Measurements from ENCODE around the gene ZRANB1. TPM values are rescaled to one million over a fixed set of nuclear protein-coding genes. Genes with fewer than 3 reads are reported as not detected.

Gene ZRANB1
- total RNA-seq, 1 experiment from 2014 or later = 22.6 TPM

DNA sequence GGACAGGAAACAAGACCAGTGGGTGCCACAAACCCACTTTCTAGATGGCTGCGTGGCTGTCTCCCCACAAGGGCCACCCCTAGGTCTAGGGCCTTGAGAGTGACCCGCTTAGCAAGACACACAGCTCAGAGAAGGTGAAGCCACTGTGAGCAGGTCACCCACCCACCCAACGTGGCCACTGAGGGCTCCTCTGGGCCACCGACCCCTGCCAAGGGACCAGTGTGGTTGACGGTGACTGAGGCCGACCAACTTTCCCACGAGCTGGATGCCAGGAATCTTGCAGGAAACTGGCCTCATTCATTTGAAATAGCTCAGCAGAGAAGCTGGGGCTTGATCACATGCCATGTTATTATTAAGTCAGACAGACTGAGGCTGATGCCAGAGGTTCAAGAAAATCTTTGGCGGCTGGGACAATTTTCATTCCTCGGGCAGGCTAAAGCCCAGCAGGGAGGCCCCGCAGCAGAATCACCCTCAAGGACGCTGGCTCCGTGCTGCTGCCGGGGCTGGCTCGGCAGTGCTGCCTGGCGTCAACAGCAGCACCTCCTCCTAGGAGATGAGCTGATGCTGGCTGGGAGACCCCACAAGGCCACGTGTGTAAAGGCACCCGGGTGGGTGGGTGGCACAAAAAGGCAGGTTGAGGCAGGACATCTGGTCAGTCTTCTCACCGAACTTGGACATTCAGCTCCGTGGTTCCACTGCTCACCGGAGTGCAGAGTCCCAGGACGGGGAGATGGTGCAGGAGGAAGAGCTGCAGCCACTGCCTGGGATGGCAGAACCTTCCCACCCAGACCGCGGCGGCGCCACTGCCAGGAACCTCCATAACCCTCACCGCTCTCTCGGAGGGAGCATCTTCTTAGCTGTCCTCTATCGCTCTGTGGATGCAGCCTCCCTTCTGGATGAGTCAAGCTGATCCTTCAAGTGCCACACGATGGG lies 57.8 kb downstream of the ZRANB1 start:
- no peak overlapping the region for H3K27ac ChIP-seq (ENCODE audit: low read depth, low read length, poor library complexity, severe bottlenecking)
- intact Hi-C loops (cut with micrococcal nuclease; ENCODE audit: unreplicated experiment) = no loop called here
- TF ChIP-seq EZH2 (IDR thresholded peaks at IDR 0.05; ENCODE audit: borderline replicate concordance, low read depth, low read length, poor library complexity, severe bottlenecking) (no peak), CTCF (conservative IDR thresholded peaks at IDR 0.05; ENCODE audit: low read depth, low read length) (no peak)
- no peaks in the 10 kb centered on the region for H3K4me1 ChIP-seq (ENCODE audit: insufficient read depth, low read length, poor library complexity, severe bottlenecking)
- H3K36me3 ChIP-seq (ENCODE audit: insufficient read depth, low read length, poor library complexity, severe bottlenecking) = peaks cover 51% of the 10 kb centered on the region
- ChIA-PET CTCF (interaction anchor here (0.5 to 0.7 kb wide), 2 partner anchors 23 to 155 kb away, joined by 4 to 7 read pairs; no protein-coding TSS in a partner anchor), POLR2A (ENCODE audit: low non-redundant PET) (no interaction called here)
- no peak for DNase-seq (ENCODE audit: low spot score)
- no TSS peak for BruUV-seq (replicated peaks)
- no peak overlapping the region for H3K4me3 ChIP-seq (ENCODE audit: low read depth, low read length, poor library complexity, severe bottlenecking)
- no peaks in the 10 kb centered on the region for H3K9me3 ChIP-seq (ENCODE audit: low read depth, low read length, poor library complexity, severe bottlenecking)
- no peaks in the 10 kb centered on the region for H3K27me3 ChIP-seq (replicated peaks; ENCODE audit: insufficient read depth, low read depth, low read length, poor library complexity)

DNA sequence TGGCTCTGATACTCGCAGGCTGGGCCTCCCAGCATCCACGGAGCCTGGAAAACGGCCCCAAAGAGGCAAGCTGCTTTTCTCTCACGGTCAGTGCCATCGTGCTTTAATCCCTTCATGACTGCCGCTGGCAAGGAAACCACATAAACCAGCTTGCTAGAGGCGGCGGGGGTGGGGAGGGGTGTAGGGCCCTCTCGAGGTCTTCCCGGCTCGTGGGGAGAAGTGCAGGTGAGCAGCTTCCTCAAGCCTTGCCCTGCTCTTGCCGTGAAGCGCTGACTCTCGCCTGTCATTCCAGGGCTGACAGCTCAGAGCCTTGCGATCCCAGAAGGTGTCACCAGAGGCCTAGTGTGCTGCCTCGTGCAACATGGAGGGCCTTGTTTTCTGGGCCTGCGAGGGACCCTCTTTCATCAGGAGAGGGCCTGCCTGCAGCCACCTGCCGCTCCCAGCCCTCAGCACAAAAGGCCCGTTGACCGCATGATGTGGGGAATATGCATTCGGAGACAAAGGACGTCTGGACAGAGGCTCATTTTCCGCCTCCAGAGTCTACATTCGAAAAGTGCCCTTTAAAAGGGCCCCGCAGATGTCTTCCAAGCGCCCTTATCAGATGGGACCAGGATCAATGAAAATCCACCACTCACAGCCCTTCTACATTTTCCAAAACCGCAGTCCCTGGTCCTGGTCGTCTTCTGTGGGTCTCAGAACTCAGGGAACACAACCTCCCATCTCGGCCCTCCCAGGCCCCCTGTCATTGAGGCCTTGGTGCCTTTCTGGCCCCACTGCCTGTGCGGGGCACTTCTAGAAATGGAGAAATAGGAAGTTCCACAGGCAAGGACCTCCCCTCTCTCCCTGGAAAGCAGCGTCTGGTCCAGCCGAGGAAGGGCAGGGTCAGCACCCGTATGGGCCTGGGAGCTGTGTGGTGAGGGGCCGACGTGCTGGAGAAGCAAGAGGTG lies 58.7 kb downstream of the ZRANB1 start:
- CTCF ChIA-PET = interaction anchor here (0.5 to 0.7 kb wide), 3 partner anchors 24 to 154 kb away, joined by 3 to 7 read pairs (median 4); no protein-coding TSS in a partner anchor
- H3K36me3 ChIP-seq (ENCODE audit: insufficient read depth, low read length, poor library complexity, severe bottlenecking) = peaks cover 46% of the 10 kb centered on the region
- no TSS peak for BruUV-seq (replicated peaks)

More for the DNA sequence above, 58.7 kb downstream of the ZRANB1 start:
- Histone ChIP-seq H3K4me1 (ENCODE audit: insufficient read depth, low read length, poor library complexity, severe bottlenecking) (no peaks in the 10 kb centered on the region), H3K27ac (ENCODE audit: low read depth, low read length, poor library complexity, severe bottlenecking) (no peak overlapping the region), H3K4me3 (ENCODE audit: low read depth, low read length, poor library complexity, severe bottlenecking) (no peak overlapping the region), H3K27me3 (replicated peaks; ENCODE audit: insufficient read depth, low read depth, low read length, poor library complexity) (no peaks in the 10 kb centered on the region), H3K9me3 (ENCODE audit: low read depth, low read length, poor library complexity, severe bottlenecking) (no peaks in the 10 kb centered on the region)
- intact Hi-C loops (cut with micrococcal nuclease; ENCODE audit: unreplicated experiment) = no loop called here
- POLR2A ChIA-PET (ENCODE audit: low non-redundant PET) = no interaction called here
- DNase-seq (ENCODE audit: low spot score) = no peak
- TF ChIP-seq CTCF (conservative IDR thresholded peaks at IDR 0.05; ENCODE audit: low read depth, low read length) (peak; percentile 30), EZH2 (IDR thresholded peaks at IDR 0.05; ENCODE audit: borderline replicate concordance, low read depth, low read length, poor library complexity, severe bottlenecking) (no peak)

All from A673 (cell line).